ENCODE results near the gene ZNF527.
"Not testable (repeated sequence)": the region's sequence is repeated elsewhere in the genome, so short reads cannot be mapped to it uniquely, and the experiment has no call there.

ZNF527 gene

DNA sequence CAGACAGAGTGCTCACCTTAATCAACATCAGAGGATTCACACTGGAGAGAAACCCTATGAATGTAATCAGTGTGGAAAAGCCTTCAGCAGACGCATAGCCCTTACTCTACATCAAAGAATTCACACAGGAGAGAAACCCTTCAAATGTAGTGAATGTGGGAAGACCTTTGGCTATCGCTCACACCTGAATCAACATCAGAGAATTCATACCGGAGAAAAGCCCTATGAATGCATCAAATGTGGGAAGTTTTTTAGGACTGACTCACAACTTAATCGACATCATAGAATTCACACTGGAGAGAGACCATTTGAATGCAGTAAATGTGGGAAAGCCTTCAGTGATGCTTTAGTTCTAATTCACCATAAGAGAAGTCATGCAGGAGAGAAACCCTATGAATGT lies 18.3 kb downstream of the ZNF527 start:
- Histone ChIP-seq H3K4me3 (replicated peaks; ENCODE audit: insufficient read depth, low read length) (no peak overlapping the region), H3K27me3 (ENCODE audit: insufficient read depth, poor library complexity, severe bottlenecking) (no peaks in the 10 kb centered on the region), H3K27ac (replicated peaks) (no peak overlapping the region)
- DNase-seq (ENCODE audit: low read depth in 1 of 2, low spot score in 1 of 2), result no peak
- TF ChIP-seq POLR2AphosphoS5 (IDR thresholded peaks at IDR 0.05; ENCODE audit: low read depth) (no peak), GABPA (IDR thresholded peaks at IDR 0.05; ENCODE audit: low read depth) (no peak), REST (IDR thresholded peaks at IDR 0.05; ENCODE audit: insufficient replicate concordance, low read depth) (no peak)

DNA sequence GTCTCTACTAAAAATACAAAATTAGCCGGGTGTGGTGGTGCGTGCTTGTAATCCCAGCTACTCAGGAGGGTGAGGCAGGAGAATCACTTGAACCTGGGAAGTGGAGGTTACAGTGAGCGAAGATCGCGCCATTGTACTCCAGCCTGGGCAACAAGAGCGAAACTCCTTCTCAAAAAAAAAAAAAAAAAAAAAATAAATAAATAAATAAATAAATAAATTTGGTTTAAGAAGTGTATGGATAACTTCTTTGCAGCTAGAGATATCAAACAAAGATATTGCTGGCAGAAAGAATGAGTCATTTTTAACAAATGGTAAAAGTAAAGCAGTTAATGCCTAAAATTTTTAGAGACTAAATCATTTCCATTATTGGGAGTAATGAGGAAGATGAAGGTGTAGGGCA lies 20.5 kb downstream of the ZNF527 start:
- not testable (repeated sequence) for H3K27me3 ChIP-seq (ENCODE audit: insufficient read depth, poor library complexity, severe bottlenecking); H3K4me3 ChIP-seq (replicated peaks; ENCODE audit: insufficient read depth, low read length); DNase-seq (ENCODE audit: low read depth in 1 of 2, low spot score in 1 of 2); H3K27ac ChIP-seq (replicated peaks)

DNA sequence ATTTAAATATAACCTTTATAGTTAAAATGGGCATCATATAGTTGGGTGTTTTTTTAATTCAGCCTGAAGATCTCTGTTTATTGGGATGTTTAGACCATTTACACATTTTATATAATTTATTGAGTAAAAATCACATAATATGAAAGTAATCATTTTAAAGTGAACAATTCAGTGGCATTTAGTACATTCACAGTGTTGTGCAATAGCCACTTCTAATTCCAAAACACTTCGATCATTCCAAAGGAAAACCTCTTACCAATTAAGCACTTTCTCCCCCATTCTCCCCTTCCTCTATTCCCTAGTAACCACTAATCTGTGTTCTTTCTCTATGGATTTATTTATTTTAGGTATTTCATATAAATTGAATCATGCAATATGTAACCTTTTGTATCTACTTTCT lies 30.2 kb downstream of the ZNF527 start:
- no peak for DNase-seq (ENCODE audit: low read depth in 1 of 2, low spot score in 1 of 2)
- no peak overlapping the region for H3K27ac ChIP-seq (replicated peaks)
- no peak overlapping the region for H3K4me3 ChIP-seq (replicated peaks; ENCODE audit: insufficient read depth, low read length)
- TF ChIP-seq POLR2AphosphoS5 (IDR thresholded peaks at IDR 0.05; ENCODE audit: low read depth), result no peak
- no peak for TF ChIP-seq REST (IDR thresholded peaks at IDR 0.05; ENCODE audit: insufficient replicate concordance, low read depth)
- no peak for TF ChIP-seq CTCF (IDR thresholded peaks at IDR 0.05; ENCODE audit: insufficient read depth, low read length)
- no peak for TF ChIP-seq SPI1 (IDR thresholded peaks at IDR 0.05; ENCODE audit: borderline replicate concordance, low read depth)
- no peak for TF ChIP-seq GABPA (IDR thresholded peaks at IDR 0.05; ENCODE audit: low read depth)
- no peaks in the 10 kb centered on the region for H3K27me3 ChIP-seq (ENCODE audit: insufficient read depth, poor library complexity, severe bottlenecking)

- H3K4me3 ChIP-seq (replicated peaks; ENCODE audit: insufficient read depth, low read length), result no peak overlapping the region
- DNase-seq (ENCODE audit: low read depth in 1 of 2, low spot score in 1 of 2), result no peak
- TF ChIP-seq REST (IDR thresholded peaks at IDR 0.05; ENCODE audit: insufficient replicate concordance, low read depth) (no peak), CTCF (IDR thresholded peaks at IDR 0.05; ENCODE audit: insufficient read depth, low read length) (no peak)
These were observed 32.5 kb downstream of the ZNF527 start for GRCh38 chr19:37403403-37403802.

GRCh38 chr19:37406140-37406846 lies 35.4 kb downstream of the ZNF527 start:
- not testable (repeated sequence) for DNase-seq (ENCODE audit: low read depth in 1 of 2, low spot score in 1 of 2); H3K27ac ChIP-seq (replicated peaks); H3K27me3 ChIP-seq (ENCODE audit: insufficient read depth, poor library complexity, severe bottlenecking); H3K4me3 ChIP-seq (replicated peaks; ENCODE audit: insufficient read depth, low read length)

More at GRCh38 chr19:37403403-37403802, 32.5 kb downstream of the ZNF527 start:
- Histone ChIP-seq H3K27ac (replicated peaks) (no peak overlapping the region), H3K27me3 (ENCODE audit: insufficient read depth, poor library complexity, severe bottlenecking) (no peaks in the 10 kb centered on the region)
